Measurements from ENCODE around the gene SLC17A9.

GRCh38 chr20:62979310-62979709 is 26.8 kb downstream of the SLC17A9 start:
- TF ChIP-seq CTCF (IDR thresholded peaks at IDR 0.05) = no peak
- no peak for TF ChIP-seq POLR2A (IDR thresholded peaks at IDR 0.05)

All from Peyer's patch (tissue), 4 donors.